VCaP (cell line): ENCODE results near the gene FCGR3A.
"Not testable (repeated sequence)": the region's sequence is repeated elsewhere in the genome, so short reads cannot be mapped to it uniquely, and the experiment has no call there.

Experiments
- H3K27ac ChIP-seq: fragments of 450-650 bp; 2 replicates; pipeline ENCODE4 v1.5.1; 2017

Gene FCGR3A

GRCh38 chr1:161557506-161558450 is 8.2 kb upstream of the FCGR3A start:
- not testable (repeated sequence) for H3K27ac ChIP-seq

DNA sequence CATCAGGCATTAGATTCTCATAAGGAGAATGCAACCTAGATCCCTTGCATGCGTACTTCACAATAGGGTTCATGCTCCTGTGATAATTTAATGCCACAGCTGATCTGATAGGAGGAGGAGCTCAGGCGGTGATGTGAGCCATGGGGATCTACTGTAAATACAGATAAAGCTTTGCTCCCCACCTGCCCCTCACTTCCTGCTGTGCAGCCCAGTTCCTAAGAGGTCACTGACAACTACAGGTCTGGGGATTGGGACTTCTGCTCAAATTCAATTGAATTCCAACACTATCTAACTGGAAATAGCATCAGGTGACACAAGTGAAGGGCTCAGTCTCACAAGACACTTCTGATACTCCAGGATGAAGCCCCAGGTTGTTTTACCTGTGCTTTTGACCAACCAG is 7.4 kb upstream of the FCGR3A start:
- not testable (repeated sequence) for H3K27ac ChIP-seq

- H3K27ac ChIP-seq = not testable (repeated sequence)
Measured at GRCh38 chr1:161556143-161556542, 6.5 kb upstream of the FCGR3A start.

DNA sequence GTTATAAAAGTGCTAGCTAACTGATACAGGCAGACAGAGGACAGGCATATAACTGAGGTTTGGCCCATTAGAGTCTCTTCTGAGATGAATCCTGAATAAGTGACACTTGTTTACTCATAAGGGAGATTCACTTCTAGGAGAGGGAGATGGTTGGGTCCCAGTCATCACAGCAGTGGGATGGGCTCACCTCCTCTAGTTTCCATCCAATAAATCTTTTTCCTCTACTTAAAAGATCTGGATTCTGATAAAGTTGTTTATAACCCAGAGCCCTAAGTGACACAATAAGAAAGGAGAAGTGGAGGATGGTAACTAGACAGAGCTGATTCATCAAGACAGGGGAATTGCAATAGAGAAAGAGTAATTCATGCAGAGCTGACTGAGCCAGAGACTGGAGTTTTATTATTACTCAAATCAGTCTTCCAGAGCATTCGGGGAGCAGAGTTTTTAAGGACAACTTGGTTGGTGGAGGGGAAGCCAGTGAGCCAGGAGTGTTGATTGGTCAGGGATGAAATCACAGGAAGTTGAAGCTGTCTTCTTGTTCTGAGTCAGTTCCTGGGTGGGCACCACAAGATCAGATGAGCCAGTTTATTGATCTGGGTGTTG is 5.3 kb upstream of the FCGR3A start:
- H3K27ac ChIP-seq = not testable (repeated sequence)

GRCh38 chr1:161554340-161554739 is 4.7 kb upstream of the FCGR3A start:
- H3K27ac ChIP-seq = not testable (repeated sequence)

DNA sequence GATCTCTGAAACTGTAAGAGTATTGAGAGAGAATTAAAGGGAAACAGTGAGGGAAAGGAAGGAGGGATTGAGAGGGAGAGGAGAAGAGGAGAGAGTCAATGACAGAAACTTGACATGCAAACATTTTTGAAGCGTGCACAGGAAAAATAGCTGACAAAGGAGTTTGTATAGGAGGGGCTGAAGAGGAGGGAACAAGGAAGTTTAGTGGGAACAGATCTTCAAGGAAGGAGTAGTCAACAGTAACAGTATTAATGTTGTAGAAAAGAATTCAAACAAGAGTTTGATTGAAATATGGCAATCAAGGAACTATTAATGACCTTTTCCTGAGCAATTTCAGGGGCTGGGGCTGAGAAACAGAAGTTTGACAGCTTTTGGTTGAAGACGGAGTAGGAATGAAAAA is 4.0 kb upstream of the FCGR3A start:
- H3K27ac ChIP-seq = not testable (repeated sequence)

- not testable (repeated sequence) for H3K27ac ChIP-seq
Measured at GRCh38 chr1:161550942-161551341, 1.3 kb upstream of the FCGR3A start.

DNA sequence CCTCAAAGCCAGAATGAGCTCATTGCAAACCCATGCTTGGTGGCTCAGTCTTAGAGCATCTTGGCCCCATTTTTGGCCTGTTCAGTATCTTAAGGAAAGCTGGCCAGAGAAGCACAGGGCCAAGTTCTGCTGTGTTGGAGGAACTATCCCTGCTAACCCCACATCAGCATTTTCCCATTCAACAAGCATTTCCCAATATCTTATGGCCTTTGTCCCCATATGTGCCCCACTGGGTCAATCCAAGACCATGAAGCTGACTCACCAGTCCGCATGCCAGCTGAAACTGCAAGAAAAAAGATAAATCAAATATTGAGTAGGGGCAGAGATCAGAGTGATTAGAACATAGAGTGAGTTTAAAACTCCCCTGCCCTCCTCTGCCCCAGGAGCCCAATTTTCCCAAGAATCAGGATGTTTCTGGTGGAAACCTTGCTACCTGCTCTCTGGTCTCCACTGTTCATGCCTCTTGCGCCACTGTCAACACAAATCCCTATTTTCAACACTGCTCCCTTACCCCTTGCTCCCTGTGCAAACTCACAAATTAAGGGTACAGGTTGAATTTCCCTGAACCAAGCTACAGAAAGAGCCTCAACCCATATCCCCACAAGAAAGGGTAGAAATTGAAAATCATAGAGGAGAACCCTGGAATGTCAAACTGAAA is 740 bp downstream of the FCGR3A start:
- H3K27ac ChIP-seq = not testable (repeated sequence)

DNA sequence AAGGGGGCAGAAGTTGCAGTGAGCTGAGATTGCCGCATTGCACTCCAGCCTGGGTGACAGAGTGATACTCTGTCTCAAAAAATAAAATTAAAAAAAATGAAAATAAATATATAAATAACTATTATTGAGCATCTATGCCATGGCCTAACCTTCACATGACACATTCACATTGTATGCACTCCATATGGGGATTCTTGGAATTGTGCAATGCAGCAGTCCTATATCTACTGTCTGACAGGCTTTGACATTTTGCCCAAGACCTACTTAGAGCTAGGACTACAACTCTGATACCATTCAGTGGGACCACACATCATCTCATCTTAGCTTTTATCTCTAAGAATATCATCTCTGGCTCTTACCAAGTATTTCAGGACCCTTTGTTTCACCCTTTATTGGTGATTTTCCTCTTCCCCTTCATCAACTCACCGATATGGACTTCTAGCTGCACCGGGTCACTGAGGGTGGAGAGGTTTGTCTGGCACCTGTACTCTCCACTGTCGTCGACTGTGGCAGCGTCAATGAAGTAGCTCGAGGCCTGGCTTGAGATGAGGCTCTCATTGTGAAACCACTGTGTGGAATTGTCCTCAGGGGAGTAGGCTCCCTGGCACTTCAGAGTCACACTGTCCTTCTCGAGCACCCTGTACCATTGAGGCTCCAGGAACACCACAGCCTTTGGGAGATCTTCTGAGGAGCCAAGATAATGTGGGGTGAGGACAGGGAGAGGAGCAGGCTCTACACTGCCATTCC is 1.4 kb downstream of the FCGR3A start:
- not testable (repeated sequence) for H3K27ac ChIP-seq

- not testable (repeated sequence) for H3K27ac ChIP-seq
Measured at GRCh38 chr1:161545005-161545731, 4.5 kb downstream of the FCGR3A start.

- H3K27ac ChIP-seq = not testable (repeated sequence)
Measured at GRCh38 chr1:161543125-161543524, 6.5 kb downstream of the FCGR3A start.

DNA sequence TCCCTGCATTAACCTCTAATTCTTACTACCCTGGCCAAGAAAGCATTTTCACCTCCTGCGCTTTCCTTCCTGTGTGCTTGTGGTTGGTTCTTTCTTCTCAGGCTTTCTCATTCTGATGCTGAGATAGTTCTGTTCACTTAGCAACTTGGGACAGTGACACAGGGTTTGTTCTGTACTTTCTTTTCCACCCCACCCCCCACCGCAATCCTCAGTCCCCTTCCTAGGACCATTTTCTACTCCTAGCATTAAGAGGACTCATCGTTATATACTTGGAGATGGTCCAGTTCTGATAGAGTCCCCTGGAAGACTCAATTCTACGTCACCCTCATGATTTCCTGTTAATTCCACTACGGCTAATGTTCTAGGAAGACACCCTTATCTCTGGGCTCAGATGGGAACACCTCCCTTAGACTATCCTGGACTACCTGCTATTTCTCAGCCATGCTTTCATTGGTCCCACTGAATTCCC is 7.5 kb downstream of the FCGR3A start:
- not testable (repeated sequence) for H3K27ac ChIP-seq

DNA sequence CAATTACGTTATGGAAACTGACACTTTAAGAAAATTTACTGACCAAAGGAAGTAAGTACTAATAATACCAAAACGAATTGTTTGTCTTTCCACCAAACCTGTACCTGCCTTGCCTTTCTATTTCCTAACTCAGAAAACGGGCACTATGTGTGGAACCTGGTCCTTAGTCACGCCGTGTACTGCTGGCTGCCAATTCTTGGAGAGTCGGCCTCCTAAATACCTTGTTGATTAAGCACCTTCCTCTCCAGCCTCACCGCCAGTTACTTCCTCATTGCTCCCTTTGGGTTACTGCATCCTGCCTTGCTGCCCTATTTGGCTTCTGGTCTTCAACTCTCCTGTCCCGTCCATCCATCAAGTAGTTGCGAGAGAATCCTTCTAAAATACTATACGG is 9.1 kb downstream of the FCGR3A start:
- not testable (repeated sequence) for H3K27ac ChIP-seq

GRCh38 chr1:161539731-161540569 is 9.7 kb downstream of the FCGR3A start:
- peak overlapping the region; percentile 22; the same call in 1 of the 2 replicates for H3K27ac ChIP-seq

DNA sequence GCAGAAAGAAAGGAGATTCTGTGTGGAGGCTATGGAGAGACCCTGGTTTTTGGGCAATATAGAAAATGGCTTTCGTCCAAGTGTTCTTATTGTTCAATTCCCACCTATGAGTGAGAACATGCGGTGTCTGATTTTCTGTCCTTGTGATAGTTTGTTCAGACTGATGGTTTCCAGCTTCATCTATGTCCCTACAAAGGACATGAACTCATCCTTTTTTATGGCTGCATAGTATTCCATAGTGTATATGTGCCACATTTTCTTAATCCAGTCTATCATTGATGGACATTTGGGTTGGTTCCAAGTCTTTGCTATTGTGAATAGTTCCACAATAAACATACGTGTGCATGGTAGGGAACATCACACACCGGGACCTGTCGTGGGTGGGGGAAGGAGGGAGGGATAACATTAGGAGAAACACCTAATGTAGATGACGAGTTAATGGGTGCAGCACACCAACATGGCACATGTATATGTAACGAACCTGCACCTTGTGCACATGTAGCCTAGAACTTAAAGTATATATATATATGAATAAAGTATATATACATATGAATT is 10.6 kb downstream of the FCGR3A start:
- H3K27ac ChIP-seq = not testable (repeated sequence)

- not testable (repeated sequence) for H3K27ac ChIP-seq
Measured at GRCh38 chr1:161537068-161537669, 12.4 kb downstream of the FCGR3A start.

GRCh38 chr1:161532644-161533567 is 16.7 kb downstream of the FCGR3A start:
- not testable (repeated sequence) for H3K27ac ChIP-seq
